Measurements from ENCODE around the gene SEZ6. TPM values are rescaled to one million over a fixed set of nuclear protein-coding genes. Genes with fewer than 3 reads are reported as not detected.

Gene SEZ6
- total RNA-seq, 2 experiments from 2014 or later: 0.31 TPM; not detected in 1

DNA sequence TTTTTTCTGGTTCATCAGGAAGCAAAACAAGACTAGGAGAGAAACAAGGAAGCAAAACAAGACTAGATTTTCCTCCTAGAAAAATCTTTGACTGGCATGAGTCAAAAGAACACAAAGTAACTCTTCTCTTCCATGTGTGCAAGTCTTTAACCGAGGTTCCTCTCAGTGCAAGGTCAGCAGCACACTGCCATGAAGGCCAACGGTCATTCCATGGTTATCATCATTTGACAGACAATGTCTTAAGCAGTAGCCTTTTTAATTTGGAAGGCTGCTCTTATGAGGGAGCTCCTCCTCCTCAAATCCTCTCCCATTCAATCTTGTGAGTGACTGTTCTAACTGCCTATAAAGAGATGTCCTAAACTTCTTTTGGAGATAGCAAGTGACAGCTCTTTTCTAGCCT, 87.5 kb downstream of the SEZ6 start:
- Histone ChIP-seq H3K27me3 (ENCODE audit: control insufficient read depth in 1 of 2, insufficient read depth in 2 of 2, low read length in 2 of 2) (no peaks in the 10 kb centered on the region), H3K4me3 (ENCODE audit: low read length) (no peak overlapping the region), H3K9me3 (ENCODE audit: control insufficient read depth in 1 of 2, insufficient read depth in 1 of 2, low read length in 2 of 2) (no peaks in the 10 kb centered on the region), H3K36me3 (ENCODE audit: insufficient read depth, low read length) (peaks cover 94% of the 10 kb centered on the region), H3K27ac (ENCODE audit: low read depth in 1 of 2, low read length in 2 of 2) (no peak overlapping the region), H3K4me1 (ENCODE audit: insufficient read depth, low read length) (no peaks in the 10 kb centered on the region)
- CTCF ChIA-PET: interaction anchor here (1.4 to 2.3 kb wide), 4 partner anchors 12 to 192 kb away, joined by 4 to 10 read pairs (median 6); partner anchors contain the start of genes DHRS13 and TLCD1
- Mint-ChIP-seq H3K4me3 (no peak overlapping the region), H3K36me3 (ENCODE audit: low read depth) (peaks cover 94% of the 10 kb centered on the region), H3K4me1 (ENCODE audit: low read depth) (peaks cover 16% of the 10 kb centered on the region), H3K27me3 (no peaks in the 10 kb centered on the region), H3K9me3 (no peaks in the 10 kb centered on the region), H3K27ac (peak overlapping the region; percentile 44)
- DNase-seq (no peak), ATAC-seq (ENCODE audit: poor library complexity) (no peak)
- intact Hi-C loops (cut with DNase I, micrococcal nuclease): loop anchor here in 1 of 2 experiments (5.0 kb wide), 1 partner anchor 34 kb away; the partner anchor contains the start of gene PHF12
- POLR2A ChIA-PET: interaction anchor here (2.1 kb wide), 1 partner anchor 191 kb away, joined by 6 read pairs; no protein-coding TSS in a partner anchor
- TF ChIP-seq, protein P1, sequence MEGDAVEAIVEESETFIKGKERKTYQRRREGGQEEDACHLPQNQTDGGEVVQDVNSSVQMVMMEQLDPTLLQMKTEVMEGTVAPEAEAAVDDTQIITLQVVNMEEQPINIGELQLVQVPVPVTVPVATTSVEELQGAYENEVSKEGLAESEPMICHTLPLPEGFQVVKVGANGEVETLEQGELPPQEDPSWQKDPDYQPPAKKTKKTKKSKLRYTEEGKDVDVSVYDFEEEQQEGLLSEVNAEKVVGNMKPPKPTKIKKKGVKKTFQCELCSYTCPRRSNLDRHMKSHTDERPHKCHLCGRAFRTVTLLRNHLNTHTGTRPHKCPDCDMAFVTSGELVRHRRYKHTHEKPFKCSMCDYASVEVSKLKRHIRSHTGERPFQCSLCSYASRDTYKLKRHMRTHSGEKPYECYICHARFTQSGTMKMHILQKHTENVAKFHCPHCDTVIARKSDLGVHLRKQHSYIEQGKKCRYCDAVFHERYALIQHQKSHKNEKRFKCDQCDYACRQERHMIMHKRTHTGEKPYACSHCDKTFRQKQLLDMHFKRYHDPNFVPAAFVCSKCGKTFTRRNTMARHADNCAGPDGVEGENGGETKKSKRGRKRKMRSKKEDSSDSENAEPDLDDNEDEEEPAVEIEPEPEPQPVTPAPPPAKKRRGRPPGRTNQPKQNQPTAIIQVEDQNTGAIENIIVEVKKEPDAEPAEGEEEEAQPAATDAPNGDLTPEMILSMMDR (IDR thresholded peaks at IDR 0.05): no peak

DNA sequence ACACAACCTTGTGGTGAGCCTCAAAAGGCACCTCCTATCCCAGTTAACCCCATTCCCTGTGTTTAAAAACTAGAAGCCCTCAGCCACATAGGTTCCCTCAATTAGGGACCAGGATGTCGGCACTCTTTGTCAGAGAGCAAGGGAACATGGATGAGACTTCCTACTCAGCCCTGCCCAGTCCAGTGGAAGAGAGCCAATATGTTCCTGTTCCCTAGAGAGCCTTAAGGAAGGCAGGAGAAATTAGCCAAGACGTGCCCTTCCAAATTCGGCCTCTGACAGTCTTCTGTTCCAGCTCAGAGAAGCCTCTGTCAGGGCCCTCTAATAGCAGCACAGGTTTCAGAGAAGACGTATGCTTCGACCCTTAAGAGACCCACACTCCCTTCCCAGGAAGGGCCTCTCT, 88.4 kb downstream of the SEZ6 start:
- H3K27me3 Mint-ChIP-seq: no peaks in the 10 kb centered on the region
- ChIA-PET POLR2A (interaction anchor here (1.1 to 2.1 kb wide), 3 partner anchors 10 to 191 kb away, joined by 3 to 6 read pairs (median 3); no protein-coding TSS in a partner anchor), CTCF (interaction anchor here (1.4 to 2.3 kb wide), 5 partner anchors 11 to 191 kb away, joined by 4 to 10 read pairs (median 5); partner anchors contain the start of genes DHRS13 and TLCD1)
- H3K36me3 Mint-ChIP-seq (ENCODE audit: low read depth): peaks cover 94% of the 10 kb centered on the region
- H3K9me3 ChIP-seq (ENCODE audit: control insufficient read depth in 1 of 2, insufficient read depth in 1 of 2, low read length in 2 of 2): no peaks in the 10 kb centered on the region
- no peak for DNase-seq
- peaks cover 13% of the 10 kb centered on the region for H3K4me1 Mint-ChIP-seq (ENCODE audit: low read depth)
- no peak overlapping the region for H3K4me3 ChIP-seq (ENCODE audit: low read length)
- intact Hi-C loops (cut with DNase I, micrococcal nuclease): loop anchor here in 1 of 2 experiments (2.0 to 5.0 kb wide), 2 partner anchors 35 to 191 kb away; partner anchors contain the start of genes PHF12 and TLCD1
- H3K27ac ChIP-seq (ENCODE audit: low read depth in 1 of 2, low read length in 2 of 2): no peak overlapping the region
- H3K27ac Mint-ChIP-seq: peak overlapping the region; percentile 44
- H3K4me1 ChIP-seq (ENCODE audit: insufficient read depth, low read length): no peaks in the 10 kb centered on the region
- H3K27me3 ChIP-seq (ENCODE audit: control insufficient read depth in 1 of 2, insufficient read depth in 2 of 2, low read length in 2 of 2): no peaks in the 10 kb centered on the region
- no peak for ATAC-seq (ENCODE audit: poor library complexity)
- H3K4me3 Mint-ChIP-seq: no peak overlapping the region
- peaks cover 94% of the 10 kb centered on the region for H3K36me3 ChIP-seq (ENCODE audit: insufficient read depth, low read length)
- TF ChIP-seq, protein P1 (IDR thresholded peaks at IDR 0.05): no peak
- H3K9me3 Mint-ChIP-seq: no peaks in the 10 kb centered on the region

DNA sequence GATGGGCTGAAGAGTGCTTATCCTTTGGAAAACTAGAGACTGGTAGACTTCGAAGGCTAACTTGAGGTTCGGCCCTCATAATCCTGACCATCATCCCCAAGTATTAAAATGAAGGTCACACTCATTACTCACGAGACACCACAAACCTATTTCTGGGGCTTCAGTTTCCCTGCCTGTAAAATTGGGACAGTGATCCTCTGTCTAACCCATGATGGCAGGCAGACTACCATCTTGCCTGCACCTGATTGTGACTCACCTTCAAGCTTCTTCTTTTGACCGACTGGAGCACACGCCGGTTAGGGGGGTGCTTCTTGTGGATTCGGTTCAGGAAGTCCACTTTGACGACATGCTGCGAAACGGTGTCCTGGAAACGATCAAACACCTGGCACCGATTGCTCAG, 88.8 kb downstream of the SEZ6 start:
- Mint-ChIP-seq H3K9me3 (no peaks in the 10 kb centered on the region), H3K36me3 (ENCODE audit: low read depth) (peaks cover 95% of the 10 kb centered on the region), H3K27ac (peak overlapping the region; percentile 34), H3K4me1 (ENCODE audit: low read depth) (peaks cover 12% of the 10 kb centered on the region), H3K27me3 (no peaks in the 10 kb centered on the region), H3K4me3 (no peak overlapping the region)
- no peaks in the 10 kb centered on the region for H3K4me1 ChIP-seq (ENCODE audit: insufficient read depth, low read length)
- intact Hi-C loops (cut with DNase I, micrococcal nuclease): loop anchor here in 1 of 2 experiments (2.0 to 5.0 kb wide), 2 partner anchors 35 to 190 kb away; partner anchors contain the start of genes PHF12 and TLCD1
- TF ChIP-seq, protein P1 (IDR thresholded peaks at IDR 0.05): no peak
- H3K27ac ChIP-seq (ENCODE audit: low read depth in 1 of 2, low read length in 2 of 2): no peak overlapping the region
- peaks cover 94% of the 10 kb centered on the region for H3K36me3 ChIP-seq (ENCODE audit: insufficient read depth, low read length)
- no peak for DNase-seq
- CTCF ChIA-PET: interaction anchor here (0.8 to 2.3 kb wide), 8 partner anchors 9 to 190 kb away, joined by 3 to 13 read pairs (median 5); partner anchors contain the start of genes DHRS13 and TLCD1
- no peaks in the 10 kb centered on the region for H3K9me3 ChIP-seq (ENCODE audit: control insufficient read depth in 1 of 2, insufficient read depth in 1 of 2, low read length in 2 of 2)
- POLR2A ChIA-PET: interaction anchor here (1.0 to 2.1 kb wide), 4 partner anchors 8 to 190 kb away, joined by 3 to 6 read pairs (median 4); no protein-coding TSS in a partner anchor
- H3K27me3 ChIP-seq (ENCODE audit: control insufficient read depth in 1 of 2, insufficient read depth in 2 of 2, low read length in 2 of 2): no peaks in the 10 kb centered on the region
- ATAC-seq (ENCODE audit: poor library complexity): no peak
- H3K4me3 ChIP-seq (ENCODE audit: low read length): no peak overlapping the region

Data from CD4-positive, alpha-beta T cell (primary cell).